ENCODE measurements around the gene SSX2IP. TPM values are rescaled to one million over a fixed set of nuclear protein-coding genes. Genes with fewer than 3 reads are reported as not detected.
A peak's percentile ranks its signal among the peaks of the same experiment; 100 is the strongest.
"Not testable (repeated sequence)": the region's sequence is repeated elsewhere in the genome, so short reads cannot be mapped to it uniquely, and the experiment has no call there.

Gene SSX2IP
- total RNA-seq, 1 donor from 2014 or later, result 125 TPM

DNA sequence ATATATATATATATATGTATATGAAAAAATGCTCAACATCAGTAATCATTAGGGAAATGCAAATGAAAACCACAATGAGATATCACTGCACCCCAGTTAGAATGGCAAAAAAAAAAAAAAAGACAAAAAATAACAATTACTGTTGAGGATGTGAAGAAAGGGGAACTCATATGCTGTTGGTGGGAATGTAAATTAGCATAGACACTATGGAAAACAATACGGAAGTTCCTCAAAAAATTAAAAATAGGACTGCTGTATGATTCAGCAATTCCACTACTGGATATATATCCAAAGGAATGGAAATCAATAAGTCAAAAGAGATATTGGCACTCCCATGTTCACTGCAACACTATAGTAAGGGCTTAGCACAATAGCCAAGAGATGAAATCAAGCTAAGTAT is 74.5 kb downstream of the SSX2IP start:
- no peak for DNase-seq

GRCh38 chr1:84613887-84614286 is 76.4 kb downstream of the SSX2IP start:
- DNase-seq, result no peak

DNA sequence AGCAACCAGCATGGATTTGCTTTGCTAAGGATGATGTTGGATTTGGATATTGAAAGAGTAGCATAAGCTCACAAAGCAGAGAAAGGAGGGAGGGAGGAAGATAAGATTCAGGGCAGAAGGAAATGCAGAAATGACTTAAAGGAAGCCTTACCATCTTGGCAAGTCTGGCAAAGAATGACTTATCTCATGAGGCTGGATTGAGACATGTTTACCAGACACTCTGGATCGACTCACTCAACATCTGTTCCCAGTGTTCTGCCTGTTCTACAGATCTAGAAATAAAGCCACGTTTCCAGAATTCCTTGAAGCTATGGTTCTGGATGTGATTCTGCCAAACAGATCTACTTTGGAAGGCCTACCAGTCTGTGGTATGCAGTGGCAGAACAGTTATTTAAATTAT is 77.2 kb downstream of the SSX2IP start:
- DNase-seq, result peak; percentile 2

GRCh38 chr1:84611796-84612195 is 78.5 kb downstream of the SSX2IP start:
- no peak for DNase-seq

- DNase-seq, result no peak
Observed at GRCh38 chr1:84611091-84611490, 79.2 kb downstream of the SSX2IP start.

DNA sequence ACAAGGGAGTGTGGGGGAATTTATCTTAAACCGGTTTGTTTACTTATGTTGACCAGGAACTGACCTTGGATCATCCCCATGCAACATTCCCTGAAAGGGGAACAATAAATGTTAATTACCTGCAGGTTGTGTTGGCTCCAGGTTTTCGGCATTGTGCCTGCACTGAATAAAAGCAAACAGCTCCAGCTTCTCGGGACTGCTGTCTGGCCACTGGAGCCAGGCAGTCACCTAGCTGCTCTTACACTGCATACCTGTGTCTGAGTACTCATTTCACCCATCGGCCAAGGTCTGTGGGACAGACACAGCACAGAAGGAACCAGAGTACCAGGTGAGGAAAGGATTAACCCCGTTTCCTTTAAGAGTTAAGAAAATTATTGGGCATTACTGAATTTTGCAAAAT is 83.3 kb downstream of the SSX2IP start:
- DNase-seq, result no peak

DNA sequence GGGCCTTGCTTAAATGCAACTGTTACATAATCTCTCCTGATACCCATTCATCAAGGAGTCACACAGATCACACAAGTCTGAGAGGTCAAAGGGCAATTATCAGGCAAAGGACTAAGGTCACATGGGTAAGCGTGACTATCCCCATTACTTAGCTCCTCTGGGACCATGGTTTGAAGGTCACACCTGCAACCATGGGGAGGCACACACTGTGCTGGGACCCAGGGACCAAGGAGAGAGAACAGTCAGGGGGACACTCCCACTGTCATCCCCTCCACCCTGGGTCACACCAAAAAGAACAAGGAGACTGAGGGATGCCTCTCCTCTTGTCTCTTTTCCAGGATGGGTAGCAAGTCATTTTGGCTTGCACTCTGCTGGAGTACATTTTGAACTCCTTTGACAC is 85.1 kb downstream of the SSX2IP start:
- DNase-seq, result no peak

DNA sequence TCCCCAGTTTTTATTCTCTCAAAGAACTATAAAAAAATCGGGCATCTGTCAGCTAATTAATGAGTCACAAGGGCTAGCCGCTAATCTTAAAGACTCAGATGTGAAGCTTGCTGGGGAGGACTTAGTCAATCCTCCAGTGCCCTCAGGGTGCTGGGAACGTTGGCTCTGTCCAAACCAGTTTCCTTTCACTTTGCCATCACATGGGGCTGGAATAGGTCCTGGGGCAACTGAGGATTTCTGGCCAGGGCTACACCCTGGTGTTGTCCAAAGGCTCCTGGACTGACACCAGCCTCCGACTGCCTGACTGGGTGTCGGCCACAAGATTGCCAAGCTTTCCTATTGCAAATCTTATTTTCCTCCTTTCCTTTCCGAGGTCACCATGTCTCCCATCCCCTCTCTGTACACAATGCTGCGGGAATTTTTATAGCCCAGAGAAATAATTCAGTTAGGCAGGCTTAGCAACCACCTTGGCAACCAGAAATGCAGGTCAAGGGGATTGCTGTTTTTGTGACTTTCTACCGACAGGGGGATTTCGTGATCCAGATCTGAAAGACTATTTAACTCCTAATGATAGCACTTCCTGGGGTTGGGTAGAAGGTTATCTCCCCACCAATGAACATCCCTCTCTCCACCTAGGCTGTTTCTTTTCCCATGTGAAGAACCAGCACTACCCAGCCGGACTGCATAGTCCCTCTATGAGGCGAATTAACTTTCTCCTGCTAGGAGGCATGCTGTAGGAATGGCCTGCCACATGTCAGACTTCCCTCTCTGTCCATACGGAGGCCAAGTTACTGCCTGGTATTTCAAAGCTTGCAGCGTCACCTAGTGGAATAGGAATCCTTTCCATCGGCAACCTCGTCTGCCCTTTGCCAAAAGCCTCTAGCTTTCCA is 86.1 kb downstream of the SSX2IP start:
- DNase-seq, result peak; percentile 13

- no peak for DNase-seq
Observed at GRCh38 chr1:84603223-84603622, 87.0 kb downstream of the SSX2IP start.

GRCh38 chr1:84600796-84601195 is 89.5 kb downstream of the SSX2IP start:
- DNase-seq, result no peak

DNA sequence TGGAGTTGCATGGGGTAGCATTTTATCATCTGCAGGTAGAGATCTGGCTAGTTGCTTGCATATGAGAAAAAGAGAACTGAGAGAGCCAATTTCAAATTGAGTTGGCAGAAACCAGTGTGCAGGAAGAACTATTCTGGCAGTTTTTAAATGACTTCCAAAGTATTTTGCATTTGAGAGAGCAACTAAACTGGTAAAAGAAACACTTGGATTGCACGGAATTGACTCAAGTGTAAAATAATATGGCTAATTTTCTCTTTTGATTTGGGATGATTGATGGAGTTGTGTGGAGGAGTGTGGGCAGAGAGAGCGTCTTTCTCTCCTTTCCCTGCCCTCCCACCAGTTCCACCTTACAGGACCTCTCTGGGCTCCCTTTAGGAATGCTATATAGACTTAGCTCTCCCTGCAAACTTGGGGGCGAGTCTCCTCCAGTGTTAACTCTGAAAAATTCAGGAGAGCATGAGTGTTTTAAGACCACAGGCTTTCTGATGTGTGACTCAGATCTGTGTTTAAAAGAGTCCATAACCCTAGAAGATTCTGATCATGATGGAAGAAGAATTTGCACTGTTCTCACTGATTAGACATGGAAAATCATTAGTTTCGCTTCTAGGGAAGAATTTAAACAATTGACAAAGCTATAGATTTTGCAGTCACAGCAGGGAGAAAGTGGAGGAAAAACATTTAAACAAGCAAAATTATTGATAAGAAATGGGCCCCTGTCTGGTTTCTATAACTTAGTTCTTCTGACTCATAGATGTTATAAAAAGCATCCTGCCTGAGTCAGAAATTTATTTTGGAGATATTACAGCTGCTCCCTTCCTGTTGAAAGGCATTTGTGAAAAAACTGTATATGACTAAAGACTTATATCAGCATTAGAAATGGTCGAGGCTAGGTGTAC is 91.2 kb downstream of the SSX2IP start:
- DNase-seq, result no peak

DNA sequence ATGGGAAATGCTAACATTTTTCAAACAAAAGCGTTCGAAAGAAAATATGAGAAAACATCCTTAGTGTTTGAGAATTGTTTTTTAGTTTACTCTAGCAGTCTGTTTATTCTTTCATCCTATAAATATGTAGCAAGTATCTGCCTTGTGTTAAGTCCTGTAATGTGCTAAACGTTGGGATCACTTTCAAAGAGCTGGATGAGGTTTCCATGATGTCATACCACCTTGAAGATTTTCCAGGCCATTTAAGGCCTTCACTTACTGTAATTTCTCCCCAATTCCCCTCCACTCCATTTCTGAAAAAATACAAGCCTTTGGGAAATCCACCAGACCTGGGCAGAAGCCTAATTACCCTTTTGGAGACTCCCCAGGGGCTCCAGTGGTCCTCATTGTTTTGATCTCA is 91.8 kb downstream of the SSX2IP start:
- no peak for DNase-seq

GRCh38 chr1:84597011-84597410 is 93.2 kb downstream of the SSX2IP start:
- DNase-seq, result no peak

GRCh38 chr1:84594959-84595358 is 95.3 kb downstream of the SSX2IP start:
- DNase-seq, result not testable (repeated sequence)

Other genes starting within 250 kb of the SSX2IP start
- gene RPF1, start 211.2 kb downstream of the SSX2IP start, total RNA-seq, result 34.5 TPM
- 1.9 TPM for gene SPATA1, start 184.1 kb downstream of the SSX2IP start, total RNA-seq
- 2.8 TPM for gene GNG5, start 183.9 kb downstream of the SSX2IP start, total RNA-seq
- 3.3 TPM for gene CTBS, start 116.0 kb downstream of the SSX2IP start, total RNA-seq
- gene LPAR3, start 202.7 kb upstream of the SSX2IP start, total RNA-seq, result 0.78 TPM